CD4-positive, alpha-beta T cell treated with Interleukin-2 at 100 ng/mL for 4 hours (primary cell): ENCODE measurements around the gene GYS2.
"Not testable (repeated sequence)": the region's sequence is repeated elsewhere in the genome, so short reads cannot be mapped to it uniquely, and the experiment has no call there.

ENCODE experiments used
- DNase-seq: peaks from one replicate; pipeline ENCODE4 v3.0.0-alpha.2; 2020; ENCODE audit warnings: low spot score

GYS2 gene

GRCh38 chr12:21600196-21600595 is 4.5 kb downstream of the GYS2 start:
- DNase-seq, result no peak

- no peak for DNase-seq
Observed at GRCh38 chr12:21599143-21599999, 5.3 kb downstream of the GYS2 start.

DNA sequence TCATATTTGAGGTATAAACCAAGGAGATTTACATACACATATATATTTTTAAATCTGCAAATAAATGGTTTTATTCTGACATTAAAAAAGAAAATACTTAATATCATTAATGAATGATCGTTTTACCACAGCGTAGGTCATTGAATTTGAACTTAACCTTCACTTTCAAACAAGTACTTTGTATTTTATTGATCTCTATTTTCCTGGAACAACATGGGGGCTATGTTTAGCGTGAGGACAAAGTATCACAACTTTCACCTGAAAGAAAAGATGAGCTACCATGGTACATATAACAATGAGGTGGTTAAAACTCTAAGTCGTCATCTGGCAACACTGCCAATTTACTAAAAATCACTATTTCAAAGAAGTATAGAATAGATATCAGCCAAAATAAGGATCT is 6.0 kb downstream of the GYS2 start:
- no peak for DNase-seq

DNA sequence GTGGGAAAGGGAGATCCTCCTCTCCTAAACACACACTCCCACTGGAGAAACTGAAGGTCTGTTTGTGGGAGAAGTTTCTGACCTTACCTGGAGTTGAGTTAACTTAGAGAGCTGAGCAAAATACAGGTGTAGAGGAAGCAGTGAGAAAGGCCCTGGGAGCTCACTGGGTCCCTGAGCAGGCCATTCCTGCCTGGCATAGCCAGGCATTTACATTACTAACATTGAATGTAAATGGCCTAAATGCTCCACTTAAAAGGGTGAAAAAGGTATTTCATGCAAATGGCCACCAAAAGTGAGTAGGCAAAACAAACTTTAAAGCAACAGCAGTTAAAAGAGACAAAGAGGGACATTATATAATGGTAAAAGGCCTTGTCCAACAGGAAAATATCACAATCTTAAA is 9.3 kb downstream of the GYS2 start:
- DNase-seq, result not testable (repeated sequence)

GRCh38 chr12:21585485-21585884 is 19.2 kb downstream of the GYS2 start:
- DNase-seq, result no peak

DNA sequence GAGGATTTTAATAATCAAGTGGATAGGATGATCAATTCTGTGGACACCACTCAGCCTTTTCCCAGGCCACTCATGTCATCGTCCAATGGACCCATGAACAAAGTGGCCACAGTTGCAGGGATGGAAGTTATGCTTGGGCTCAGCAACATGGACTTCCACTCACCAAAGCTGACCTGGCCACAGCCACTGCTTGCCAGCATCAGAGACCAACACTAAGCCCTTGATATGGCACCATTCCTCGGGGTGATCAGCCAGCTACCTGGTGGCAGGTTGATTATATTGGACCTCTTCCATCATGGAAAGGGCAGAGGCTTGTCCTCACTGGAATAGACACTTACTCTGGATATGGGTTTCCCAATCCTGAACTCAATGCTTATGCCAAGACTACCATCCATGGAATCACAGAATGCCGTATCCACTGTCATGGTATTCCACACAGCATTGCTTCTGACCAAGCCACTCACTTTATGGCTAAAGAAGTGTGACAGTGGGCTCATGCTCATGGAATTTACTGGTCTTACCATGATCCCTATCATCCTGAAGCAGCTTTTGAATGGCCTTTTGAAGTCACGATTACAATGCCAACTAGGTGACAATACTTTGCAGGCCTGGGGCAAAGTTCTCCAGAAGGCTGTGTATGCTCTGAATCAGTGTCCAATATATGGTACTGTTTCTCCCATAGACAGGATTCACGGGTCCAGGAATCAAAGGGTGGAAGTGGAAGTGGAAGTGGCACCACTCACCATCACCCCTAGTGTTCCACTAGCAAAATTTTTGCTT is 20.1 kb downstream of the GYS2 start:
- DNase-seq, result not testable (repeated sequence)

DNA sequence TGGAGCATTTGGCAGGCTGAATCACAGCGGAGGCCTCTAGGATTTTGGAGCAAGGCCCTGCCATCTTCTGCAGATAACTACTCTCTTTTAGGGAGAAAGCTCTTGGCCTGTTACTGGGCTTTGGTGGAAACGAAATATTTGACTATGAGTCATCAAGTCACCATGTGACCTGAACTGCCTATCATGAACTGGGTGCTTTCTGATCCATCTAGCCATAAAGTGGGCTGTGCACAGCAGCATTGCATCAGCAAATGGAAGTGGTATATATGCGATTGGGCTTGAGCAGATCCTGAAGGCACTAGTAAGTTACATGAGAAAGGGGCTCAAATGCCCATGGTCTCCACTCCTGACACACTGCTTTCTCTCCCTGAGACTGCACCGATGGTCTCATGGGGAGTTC is 21.1 kb downstream of the GYS2 start:
- no peak for DNase-seq

GRCh38 chr12:21580748-21581516 is 23.7 kb downstream of the GYS2 start:
- no peak for DNase-seq

DNA sequence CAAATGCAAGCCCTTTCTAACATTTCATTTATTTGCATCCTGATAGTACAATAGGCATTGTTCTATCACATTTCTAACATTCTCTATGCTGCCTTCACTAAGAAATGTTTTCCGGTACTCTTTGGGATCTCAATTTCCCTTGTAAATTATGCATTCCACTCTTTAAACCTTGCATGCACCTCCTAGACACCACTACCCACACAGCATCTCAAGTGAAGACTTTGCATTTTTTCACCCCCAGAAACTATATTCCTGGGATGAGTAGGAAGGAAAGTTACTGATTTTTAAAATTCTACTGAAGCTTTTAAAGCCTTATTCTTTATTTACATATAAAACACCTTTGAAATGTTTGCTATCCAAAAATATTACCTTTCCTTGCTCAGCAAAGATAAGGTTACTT is 27.1 kb downstream of the GYS2 start:
- DNase-seq, result no peak

- DNase-seq, result no peak
Observed at GRCh38 chr12:21576431-21576830, 28.2 kb downstream of the GYS2 start.

DNA sequence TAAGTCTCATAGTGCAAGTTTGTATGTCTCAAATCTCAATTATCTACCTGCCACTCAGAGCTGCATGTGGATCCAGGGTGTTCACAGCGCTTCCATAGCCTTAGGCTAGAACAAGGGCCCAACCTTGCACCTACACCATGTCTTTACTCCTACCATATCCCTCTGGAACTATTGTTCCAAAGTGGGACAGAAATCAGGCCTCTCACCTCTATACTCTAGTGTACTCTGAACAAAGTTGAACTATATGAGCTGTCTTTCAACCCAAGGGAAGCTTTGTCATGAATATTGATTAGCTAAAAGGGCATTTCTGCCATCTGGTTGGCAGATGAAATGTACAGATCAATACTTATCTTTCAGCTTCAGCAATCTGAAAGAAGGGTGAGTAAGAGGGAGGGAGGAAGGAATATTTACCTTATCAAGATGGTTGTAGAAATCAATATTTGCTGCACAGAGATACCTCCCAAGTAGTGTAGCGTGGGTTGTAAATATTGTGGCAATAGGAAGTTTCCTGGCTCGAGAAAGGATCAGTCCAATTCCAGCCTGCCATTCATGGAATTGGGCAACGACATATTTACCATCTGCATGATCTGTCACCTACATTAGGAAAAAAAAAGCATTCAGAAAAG is 30.8 kb downstream of the GYS2 start:
- DNase-seq, result no peak

DNA sequence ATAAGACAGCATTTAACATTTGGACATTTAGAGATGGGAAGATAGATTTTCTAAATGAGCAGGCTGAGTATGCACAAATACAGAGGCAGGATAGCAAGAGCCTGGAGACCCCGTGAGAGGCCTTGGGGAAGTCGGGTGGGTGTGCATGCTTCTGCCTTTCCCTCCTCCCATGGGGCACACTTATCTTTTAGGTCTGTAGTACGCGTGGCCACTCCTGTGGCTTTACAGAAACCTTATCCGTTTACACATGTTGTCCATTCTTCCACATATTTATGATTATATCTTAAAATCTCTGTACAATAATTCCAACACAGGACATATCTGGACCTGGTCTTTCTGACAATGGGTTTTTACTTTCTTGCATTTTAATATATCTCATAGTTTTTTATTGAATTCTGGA is 33.6 kb downstream of the GYS2 start:
- DNase-seq, result no peak

DNA sequence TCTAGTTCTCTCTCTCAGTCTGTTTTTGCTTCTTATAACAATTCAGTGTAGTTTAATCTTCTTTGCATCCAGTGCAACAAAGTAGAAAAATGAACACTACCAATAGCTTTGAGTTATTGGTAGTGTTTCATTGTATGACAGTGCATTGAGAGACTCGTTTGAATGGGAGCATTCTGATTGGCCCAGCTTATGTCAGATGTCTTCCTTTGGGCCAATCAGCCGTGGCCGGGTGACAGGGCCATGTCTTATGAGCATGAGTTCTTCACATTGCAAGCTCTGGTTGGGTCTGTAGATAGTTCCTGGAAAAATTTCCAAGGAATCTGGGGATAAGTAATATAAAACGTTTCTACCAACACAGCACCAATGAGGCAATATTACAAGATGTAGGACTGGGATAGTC is 36.5 kb downstream of the GYS2 start:
- DNase-seq, result no peak

GRCh38 chr12:21566907-21567394 is 37.7 kb downstream of the GYS2 start:
- DNase-seq, result no peak

GRCh38 chr12:21566223-21566906 is 38.3 kb downstream of the GYS2 start:
- no peak for DNase-seq

- DNase-seq, result no peak
Observed at GRCh38 chr12:21562859-21563258, 41.8 kb downstream of the GYS2 start.

DNA sequence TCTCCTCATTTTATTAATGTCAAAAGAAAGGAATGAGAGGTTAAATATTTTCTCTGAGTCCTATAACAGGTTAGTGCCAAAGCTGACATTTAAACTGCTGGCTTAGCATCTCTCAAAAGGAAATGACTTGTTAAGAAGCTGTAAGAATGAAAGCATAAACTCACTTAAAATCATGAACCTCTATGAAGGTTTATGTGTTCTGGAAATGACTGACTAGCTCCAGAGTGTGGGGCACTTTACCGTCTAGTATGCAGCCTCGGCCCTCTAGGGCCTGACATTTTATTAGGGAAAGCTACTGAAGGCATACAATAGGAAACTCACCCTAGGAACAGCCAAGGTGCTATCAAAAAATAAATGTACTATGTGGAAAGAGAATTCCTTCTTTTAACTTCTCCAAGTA is 43.5 kb downstream of the GYS2 start:
- no peak for DNase-seq

GRCh38 chr12:21559855-21560569 is 44.6 kb downstream of the GYS2 start:
- no peak for DNase-seq

DNA sequence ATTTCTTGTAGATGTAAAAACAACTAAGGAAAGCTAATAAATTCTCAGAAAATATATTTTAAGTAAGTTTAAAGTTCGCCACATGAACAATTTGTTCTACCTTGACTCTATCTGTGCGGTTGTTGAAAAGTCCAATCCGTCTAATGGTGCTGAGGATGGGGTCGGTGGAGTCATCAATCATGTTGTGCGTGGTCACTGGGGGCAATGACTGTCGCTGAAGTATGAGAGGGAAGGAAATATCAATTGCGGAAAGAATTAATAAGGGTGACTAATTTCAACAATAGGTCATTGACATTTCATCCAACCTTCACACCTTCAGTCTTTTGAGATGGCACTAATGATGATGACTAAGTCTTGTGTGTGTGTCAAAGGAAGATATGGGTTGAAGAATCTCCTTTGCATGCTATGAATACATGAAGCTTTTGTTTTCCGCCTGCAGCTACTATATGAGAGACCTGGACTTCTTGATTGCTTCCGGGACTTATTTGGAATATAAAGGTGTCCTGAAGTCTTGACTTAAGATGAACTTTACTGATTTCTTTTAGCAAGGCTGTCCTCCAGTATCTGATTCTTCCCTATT is 46.5 kb downstream of the GYS2 start:
- DNase-seq, result no peak

- DNase-seq, result no peak
Observed at GRCh38 chr12:21553329-21553675, 51.3 kb downstream of the GYS2 start.
